DMS53 treated with DMSO at 0.1 percent for 48 hours (cell line): Measurements from ENCODE around the gene GPR84.
"Not testable (repeated sequence)": the region's sequence is repeated elsewhere in the genome, so short reads cannot be mapped to it uniquely, and the experiment has no call there.

ENCODE experiments used
- DNase-seq: peaks from one replicate; lab custom pipeline; 2025; ENCODE audit not compliant: unreplicated experiment; lab: John Stamatoyannopoulos, UW

The GPR84 gene

GRCh38 chr12:54356228-54356627 lies 8.1 kb downstream of the GPR84 start:
- no peak for DNase-seq

GRCh38 chr12:54355104-54355815 lies 9.0 kb downstream of the GPR84 start:
- no peak for DNase-seq

GRCh38 chr12:54354271-54354670 lies 10.0 kb downstream of the GPR84 start:
- not testable (repeated sequence) for DNase-seq

GRCh38 chr12:54352891-54353874 lies 11.1 kb downstream of the GPR84 start:
- DNase-seq = peak; percentile 76

GRCh38 chr12:54352022-54352531 lies 12.2 kb downstream of the GPR84 start:
- DNase-seq = peak; percentile 61

GRCh38 chr12:54351341-54351740 lies 12.9 kb downstream of the GPR84 start:
- no peak for DNase-seq

- no peak for DNase-seq
Measured at GRCh38 chr12:54350743-54351142, 13.5 kb downstream of the GPR84 start.

- no peak for DNase-seq
Measured at GRCh38 chr12:54349679-54350078, 14.6 kb downstream of the GPR84 start.

GRCh38 chr12:54349036-54349435 lies 15.2 kb downstream of the GPR84 start:
- DNase-seq = no peak

- DNase-seq = no peak
Measured at GRCh38 chr12:54341378-54342300, 22.6 kb downstream of the GPR84 start.

GRCh38 chr12:54340846-54341245 lies 23.4 kb downstream of the GPR84 start:
- no peak for DNase-seq

- DNase-seq = no peak
Measured at GRCh38 chr12:54338698-54339296, 25.5 kb downstream of the GPR84 start.

GRCh38 chr12:54337854-54338650 lies 26.2 kb downstream of the GPR84 start:
- DNase-seq = no peak

GRCh38 chr12:54337280-54337842 lies 26.9 kb downstream of the GPR84 start:
- no peak for DNase-seq

- DNase-seq = no peak
Measured at GRCh38 chr12:54333420-54334034, 30.8 kb downstream of the GPR84 start.

GRCh38 chr12:54331461-54331860 lies 32.8 kb downstream of the GPR84 start:
- DNase-seq = no peak

GRCh38 chr12:54330442-54330841 lies 33.8 kb downstream of the GPR84 start:
- no peak for DNase-seq

GRCh38 chr12:54329759-54330158 lies 34.5 kb downstream of the GPR84 start:
- no peak for DNase-seq
